CD4-positive, alpha-beta T cell treated with Interferon gamma for 1 hour (primary cell): ENCODE measurements around the gene ALKBH5.

Experiments
- DNase-seq: peaks from one replicate; pipeline ENCODE4 v3.0.0-alpha.2; 2020

Gene ALKBH5

DNA sequence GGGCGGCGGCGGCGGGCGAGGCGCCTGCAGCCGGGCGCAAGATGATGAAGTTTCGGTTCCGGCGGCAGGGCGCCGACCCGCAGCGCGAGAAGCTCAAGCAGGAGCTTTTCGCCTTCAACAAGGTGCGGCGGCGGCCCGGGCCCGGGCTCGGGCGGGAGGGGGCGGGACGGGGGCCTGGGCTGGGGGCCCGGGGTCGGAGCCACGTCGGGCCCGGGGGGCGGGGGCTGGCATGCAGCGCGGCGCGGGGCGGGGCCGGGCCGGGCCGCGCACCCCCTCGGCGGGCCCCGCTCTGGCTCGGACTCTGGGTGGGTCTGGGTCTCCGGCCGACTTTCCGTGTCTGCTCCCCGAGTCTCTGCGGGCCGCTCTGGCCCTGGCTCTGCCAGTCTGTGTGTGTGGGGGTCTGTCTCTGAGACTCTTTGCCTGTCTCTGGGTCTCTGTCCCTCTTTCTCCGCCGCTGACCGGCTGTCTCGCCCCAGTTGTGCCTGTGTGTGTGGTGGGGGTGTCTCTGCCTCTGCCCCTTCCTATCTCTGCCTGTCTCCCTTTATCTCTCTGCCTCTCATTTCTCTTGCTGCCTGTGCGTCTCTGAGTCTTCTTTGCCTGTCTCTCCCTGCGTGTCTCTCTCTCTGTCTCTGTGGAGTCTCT, 42.1 kb downstream of the ALKBH5 start:
- DNase-seq = no peak

DNA sequence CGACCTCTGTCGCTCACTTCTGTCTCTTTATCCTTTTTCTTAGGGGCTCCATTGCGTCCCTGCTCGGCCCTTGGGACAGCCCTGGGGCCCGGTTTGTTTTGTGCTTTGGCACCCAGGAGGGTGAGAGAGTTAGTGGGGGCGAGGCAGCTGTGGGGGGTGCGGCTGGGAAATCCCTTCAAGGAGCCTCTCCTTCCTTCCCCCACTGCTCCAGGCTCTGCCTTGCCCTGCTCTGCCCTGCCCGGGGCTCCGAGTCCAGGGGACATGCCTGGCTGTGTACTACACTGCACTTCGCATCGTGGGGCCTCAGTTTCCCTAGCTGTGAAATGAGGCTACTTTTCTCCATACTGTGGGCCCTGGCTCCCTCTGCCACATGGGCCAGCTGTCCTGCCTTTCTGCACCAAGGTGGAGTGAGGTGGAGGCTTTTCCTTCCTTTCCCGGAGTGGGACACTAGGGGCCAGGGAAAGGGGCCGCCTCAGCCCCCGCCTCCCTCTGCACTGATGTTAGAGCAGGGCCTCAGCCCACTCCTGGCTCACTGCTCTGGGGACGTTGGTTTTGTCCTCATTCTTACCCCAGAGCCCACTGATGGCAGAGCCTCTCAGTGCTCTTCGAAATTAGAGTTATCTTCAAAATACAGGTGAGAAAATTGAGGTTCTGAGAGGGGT, 42.8 kb downstream of the ALKBH5 start:
- DNase-seq = no peak

DNA sequence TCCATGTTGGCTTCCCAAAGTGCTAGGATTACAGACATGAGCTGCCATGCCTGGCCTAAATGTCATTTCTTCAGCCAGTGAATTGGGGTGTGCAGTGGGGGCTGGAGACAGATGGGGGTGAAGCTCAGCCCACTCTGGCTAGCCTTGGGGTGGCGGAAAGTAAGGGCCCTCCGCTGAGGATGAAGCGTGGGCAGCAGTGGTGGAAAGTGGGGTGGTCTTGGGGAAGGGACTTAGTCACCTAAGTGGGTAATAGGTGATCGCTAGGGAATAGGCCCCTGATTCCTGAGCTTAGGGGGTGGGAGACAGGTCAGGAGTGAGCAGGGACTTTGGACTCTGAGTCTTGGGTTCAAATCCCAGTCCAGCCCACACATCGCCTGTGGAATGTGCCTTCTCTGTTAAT, 44.0 kb downstream of the ALKBH5 start:
- no peak for DNase-seq

DNA sequence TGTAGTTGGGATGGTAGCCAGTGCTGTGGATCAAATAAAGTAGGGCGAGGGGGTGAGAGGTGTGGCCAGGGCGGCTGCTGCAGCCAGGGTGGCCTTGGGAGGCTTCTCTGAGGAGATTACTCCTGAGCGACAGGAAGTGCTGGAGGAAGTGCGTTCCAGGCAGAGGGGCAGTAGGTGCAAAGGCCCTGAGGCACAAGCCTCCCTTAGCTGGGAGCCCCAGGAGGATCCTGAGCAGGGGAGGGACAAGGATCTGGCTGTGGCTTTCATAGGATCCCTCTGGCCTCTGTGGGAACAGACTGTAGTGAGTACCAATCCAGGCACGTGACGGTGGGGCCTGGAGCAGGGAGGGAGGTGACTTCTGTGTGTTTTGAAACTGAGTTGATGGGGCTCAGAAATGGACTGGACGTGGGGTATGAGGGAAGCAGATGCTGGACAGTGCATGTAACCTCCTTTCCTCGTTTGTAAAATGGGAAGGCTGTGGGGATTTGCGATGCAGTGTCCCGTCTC, 44.6 kb downstream of the ALKBH5 start:
- DNase-seq = no peak

DNA sequence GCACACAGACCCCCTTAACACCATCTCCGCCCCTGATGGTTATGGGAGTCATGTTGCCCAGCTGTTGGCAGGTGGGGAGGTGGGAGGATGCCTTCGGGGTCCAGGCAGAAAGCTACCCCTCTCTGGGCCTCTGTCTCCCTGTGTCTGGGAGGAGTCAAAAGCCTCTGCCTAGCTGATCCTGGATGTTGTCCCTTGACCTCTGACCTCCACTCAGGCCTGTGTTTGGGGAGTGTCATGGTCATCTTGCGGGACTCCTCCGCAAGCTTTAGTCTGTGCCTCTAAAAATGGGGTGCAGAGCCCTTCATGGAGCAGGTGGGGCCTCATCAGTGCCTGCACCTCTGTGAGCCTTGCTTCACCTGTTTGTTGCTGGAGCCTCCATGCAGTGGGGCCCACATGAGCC, 45.6 kb downstream of the ALKBH5 start:
- no peak for DNase-seq

DNA sequence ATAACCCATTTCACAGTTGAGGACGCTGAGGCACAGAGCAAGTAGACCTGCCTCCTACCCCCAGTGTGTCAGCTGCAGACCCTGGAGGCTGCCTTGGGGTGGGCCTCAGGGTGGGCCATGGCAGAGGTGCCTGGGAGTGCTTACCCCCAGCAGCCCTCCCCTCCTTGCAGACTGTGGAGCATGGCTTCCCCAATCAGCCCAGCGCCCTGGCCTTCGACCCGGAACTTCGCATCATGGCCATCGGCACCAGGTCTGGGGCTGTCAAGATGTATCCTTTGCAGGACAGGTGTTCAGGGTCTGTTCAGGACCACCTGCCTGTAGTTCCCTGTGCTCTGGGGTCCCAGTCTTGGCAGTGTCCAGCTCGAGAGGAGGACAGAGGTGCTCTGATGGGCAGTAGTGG, 46.1 kb downstream of the ALKBH5 start:
- DNase-seq = no peak

DNA sequence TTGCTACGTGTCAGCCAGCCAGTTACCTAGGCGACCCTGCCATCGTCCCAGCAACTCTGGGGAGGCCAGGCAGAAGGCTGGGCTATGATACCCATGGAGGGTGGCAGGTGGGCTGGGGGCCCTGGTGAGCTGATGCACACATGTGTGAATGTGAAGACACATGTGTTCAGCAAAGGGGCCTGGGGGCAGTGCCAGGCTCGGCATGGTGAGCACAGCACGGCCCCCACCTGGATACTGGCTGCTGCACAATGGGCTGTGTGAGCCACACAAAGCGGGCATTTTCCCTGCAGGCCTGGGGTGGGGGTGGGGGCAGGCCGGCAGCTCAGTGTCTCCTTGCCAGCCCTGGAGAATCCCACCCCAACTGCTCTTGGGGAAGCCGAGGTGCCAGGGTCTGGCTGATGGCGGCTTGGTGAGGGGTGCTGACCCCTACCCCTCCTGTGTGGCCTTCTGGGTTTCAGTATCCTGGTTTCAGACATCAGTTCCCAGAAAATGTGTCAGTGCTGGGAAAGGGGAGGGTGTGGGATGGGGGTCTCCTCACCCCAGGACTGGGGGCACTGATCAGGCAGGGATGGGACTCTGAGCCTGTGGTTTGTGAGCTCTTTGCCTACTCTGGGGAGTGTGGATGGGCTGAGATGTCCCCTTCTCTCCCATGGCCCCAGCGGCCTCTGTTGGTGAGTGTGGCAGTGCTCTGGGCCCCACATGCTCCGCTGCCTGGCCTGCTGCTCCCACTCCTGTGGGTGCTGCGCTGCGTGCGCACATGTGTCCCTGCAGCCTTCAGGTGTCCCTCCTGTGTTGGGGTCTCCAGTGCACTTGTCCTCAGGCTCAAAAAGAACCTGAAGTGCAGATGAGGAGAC, 46.9 kb downstream of the ALKBH5 start:
- no peak for DNase-seq

DNA sequence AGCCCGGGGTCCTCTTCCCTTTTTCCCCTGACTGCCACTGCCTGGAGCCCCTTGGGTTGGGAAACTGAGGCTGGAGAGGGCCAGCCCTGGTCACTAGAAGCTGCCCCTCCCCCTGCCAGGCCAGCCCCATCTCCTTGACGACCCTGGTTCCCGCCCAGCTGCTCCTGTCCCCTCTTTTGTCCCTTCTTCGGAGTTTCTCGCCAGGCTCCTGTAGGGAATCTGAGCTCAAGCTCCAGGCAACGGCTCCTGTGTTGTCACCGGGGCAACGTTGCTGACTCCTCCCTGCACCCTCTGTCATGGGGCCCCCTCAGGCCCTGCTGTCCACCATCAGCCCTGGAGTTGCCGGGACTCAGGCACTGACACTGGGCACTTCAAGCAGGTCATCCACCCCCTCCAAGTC, 47.5 kb downstream of the ALKBH5 start:
- no peak for DNase-seq

DNA sequence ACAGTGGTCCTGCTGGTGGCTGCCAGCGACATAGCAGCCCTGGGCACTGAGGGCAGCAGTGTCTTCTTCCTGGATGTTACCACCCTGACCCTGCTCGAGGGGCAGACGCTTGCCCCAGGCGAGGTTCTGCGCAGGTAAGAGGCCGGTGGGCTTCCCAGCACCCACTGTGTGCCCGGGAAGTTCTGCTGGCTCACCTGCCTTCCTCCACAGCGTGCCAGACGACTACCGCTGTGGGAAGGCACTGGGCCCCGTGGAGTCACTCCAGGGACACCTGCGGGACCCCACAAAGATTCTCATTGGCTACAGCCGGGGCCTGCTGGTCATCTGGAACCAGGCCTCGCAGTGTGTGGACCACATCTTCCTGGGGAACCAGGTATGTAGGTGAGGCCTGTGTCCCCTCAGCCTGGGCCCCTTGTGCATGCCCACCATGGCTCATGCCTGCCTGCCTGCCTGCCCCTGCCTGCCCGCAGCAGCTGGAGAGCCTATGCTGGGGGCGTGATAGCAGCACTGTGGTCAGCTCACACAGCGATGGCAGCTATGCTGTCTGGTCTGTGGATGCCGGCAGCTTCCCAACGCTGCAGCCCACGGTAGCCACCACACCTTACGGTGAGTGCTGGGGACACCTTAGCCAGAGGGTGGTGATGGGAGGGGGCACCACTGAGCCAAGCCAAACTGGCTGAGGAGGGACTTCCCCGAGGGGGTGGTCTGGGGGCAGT, 50.3 kb downstream of the ALKBH5 start:
- no peak for DNase-seq

DNA sequence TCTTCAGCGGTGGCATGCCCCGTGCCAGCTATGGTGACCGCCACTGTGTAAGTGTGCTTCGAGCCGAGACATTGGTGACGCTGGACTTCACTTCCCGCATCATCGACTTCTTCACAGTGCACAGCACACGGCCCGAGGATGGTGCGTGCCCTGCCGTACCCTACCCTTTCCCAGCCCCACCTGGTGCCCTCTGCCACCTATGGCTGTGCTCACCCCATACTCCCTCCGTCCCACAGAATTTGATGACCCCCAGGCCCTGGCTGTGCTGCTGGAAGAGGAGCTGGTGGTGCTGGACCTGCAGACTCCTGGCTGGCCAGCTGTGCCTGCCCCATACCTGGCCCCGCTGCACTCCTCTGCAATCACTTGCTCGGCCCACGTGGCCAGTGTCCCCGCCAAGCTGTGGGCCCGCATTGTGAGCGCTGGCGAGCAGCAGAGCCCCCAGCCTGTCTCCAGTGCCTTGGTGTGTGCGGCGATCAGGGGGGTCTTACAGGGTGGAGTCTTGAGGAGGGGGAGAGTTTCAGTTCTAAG, 51.3 kb downstream of the ALKBH5 start:
- no peak for DNase-seq

DNA sequence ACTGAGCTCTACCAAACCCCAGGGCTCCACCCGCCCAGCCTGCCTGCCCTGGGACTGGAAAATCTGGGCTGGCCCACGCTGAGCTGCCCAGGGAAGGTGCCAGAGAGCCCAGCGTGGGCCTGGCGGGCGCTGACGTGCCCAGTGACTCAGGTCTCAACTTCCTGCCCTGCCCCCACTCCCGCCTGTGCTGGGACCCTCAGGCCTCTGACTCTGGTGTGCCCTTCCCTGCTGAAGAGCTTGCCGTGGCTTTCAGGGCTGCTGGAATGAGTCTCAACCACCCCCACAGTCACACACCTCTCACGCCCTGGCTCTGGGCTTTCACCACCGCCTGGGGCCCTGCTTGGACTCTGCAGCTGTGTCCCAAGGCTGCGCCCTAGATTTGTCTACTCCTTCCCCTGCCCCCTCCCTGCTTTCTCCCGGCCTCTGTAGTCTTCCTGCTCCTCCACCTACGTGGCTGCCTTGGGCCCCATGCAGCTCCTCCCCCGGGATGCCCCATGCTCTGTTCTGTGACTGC, 52.2 kb downstream of the ALKBH5 start:
- no peak for DNase-seq

DNA sequence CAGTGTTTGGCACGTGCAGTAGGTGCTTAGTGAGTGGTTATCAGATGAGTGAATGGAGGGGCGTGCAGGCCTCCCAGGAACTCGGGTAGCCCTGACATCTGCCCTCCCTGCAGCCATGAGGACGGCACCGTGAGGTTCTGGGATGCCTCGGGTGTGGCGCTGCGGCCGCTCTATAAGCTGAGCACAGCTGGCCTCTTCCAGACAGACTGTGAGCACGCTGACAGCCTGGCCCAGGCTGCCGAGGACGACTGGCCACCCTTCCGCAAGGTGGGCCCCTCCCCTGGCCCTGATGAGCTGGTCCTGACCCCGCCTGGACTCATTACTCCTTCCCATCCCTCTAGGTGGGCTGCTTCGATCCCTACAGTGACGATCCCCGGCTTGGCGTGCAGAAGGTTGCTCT, 52.9 kb downstream of the ALKBH5 start:
- no peak for DNase-seq

DNA sequence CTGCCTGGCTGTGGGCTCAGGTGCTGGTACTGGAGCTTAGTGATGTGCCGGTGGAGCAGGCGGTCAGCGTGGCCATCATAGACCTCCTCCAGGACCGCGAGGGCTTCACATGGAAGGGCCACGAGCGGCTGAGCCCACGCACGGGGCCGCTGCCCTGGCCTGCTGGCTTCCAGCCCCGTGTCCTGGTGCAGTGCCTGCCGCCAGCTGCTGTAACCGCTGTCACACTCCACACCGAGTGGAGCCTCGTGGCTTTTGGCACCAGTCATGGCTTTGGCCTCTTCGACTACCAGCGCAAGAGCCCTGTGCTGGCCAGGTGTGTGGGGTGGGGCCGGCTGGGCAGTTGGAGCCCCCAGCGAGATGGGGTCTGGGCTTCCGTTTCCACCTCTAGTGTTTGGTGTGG, 53.8 kb downstream of the ALKBH5 start:
- DNase-seq = no peak

DNA sequence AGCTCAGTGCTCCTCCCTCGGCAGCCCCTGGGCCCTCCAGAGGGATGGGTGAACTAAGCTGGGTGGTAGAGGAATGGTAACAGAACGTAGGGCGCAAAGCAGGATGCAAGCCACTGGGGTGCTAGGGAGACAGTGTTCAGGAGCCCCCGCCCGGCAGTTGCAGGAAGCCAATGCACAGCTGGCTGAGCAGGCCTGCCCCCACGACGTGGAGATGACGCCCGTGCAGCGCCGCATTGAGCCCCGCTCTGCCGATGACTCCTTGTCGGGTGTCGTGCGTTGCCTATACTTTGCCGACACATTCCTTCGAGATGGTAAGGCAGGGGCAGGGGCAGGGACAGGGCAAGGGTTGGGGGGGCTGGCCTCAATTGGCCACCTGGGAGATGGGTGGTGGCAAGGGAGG, 54.7 kb downstream of the ALKBH5 start:
- DNase-seq = no peak

DNA sequence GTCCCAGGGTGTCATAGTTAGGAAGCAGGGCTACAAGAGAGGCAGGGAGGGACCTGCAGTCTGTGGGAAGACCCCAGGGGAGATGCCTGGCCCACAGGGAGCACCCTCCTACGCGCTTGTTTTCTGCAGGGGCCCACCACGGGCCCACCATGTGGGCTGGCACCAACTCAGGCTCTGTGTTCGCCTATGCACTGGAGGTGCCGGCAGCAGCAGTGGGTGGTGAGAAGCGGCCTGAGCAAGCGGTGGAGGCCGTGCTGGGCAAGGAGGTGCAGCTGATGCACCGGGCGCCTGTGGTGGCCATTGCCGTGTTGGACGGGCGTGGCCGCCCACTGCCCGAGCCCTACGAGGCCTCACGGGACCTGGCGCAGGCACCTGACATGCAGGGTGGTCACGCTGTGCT, 56.8 kb downstream of the ALKBH5 start:
- no peak for DNase-seq

DNA sequence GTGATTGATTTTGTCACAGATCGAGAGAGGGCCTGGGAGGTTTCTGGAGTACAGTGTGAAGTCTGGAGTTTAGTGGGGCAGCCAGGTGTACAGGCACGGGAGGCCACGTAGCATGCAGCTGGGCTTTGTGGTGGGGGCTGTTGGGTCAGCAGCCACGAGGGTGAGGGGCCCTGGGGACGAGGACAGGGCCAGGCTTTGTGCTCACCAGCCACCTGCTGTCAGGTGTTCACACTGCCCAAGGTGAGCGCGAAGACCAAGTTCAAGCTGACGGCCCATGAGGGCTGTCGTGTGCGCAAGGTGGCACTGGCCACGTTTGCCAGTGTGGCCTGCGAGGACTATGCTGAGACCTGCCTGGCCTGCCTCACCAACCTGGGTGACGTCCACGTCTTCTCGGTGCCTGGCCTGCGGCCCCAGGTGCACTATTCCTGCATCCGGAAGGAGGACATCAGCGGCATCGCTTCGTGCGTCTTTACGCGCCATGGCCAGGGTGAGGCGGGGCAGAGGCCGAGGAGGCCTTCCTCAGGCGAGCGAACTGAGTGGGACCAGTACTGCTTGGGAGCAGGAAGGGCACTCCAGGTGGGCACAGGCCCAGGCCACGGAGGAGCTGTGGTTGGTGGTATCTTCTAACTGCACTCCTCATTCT, 57.7 kb downstream of the ALKBH5 start:
- no peak for DNase-seq

DNA sequence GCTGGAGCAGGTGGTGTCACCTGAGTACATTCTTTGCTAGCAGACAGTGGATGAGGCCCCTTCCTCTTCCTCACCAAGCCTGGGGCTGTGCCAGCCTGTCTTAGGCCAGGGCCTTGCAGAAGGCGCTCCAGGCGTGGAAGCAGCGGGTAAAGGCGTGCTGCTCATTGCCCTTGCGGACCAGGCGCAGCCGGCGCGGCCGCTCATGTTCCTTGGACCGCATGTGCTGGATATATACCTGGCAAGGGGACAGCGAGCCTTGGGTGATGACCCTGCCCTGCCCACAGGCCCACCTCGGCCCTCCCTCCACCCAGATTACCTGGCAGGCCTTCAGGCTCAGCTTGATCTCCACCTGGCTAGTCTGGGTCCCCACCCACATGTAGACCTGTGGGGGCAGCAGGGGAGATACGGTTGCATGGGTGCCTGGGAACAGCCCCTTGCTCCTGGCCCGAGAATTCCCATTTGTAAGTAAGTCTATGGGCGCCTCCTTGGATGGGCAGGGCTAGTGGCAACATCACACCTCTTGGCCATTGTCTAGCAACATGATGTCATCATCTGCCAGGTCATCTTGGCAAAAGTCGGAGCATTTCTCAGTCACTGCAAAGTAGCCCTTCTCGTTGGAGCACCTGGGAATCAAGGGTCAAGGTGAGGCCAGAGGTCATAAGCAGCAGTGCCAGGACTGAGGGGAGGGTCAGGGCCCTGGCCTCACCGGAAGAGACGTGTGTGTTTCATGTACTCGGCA, 61.6 kb downstream of the ALKBH5 start:
- DNase-seq = no peak

DNA sequence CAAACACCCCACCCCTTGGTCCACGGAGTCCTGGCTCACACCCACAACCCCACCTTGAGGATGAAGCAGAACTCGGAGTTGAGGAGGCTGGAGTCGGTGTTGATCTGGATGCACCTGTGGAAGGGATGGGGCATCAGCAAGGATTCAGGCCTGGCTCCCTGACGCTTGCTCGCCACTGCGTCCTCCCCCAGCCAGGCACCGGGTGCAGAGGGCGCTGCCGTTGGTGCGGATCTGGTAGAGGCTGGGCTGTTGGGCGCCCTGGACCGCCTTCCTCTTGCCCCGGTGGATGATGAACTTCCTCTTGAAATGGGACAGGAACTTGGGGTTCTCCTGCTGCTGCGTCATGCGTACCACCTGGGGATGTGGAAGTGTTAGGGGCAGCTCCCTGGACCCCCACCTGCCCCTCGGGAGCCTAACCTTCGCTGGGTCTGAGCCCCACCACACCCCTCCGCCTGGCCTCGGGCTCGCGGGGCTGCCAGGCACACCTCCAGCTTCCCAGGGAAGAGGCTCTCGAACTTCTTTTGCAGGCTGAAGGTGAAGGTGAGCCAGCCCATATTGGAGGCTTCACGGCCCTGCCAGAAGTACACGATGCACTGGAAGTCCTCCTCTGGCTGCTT, 62.6 kb downstream of the ALKBH5 start:
- no peak for DNase-seq

DNA sequence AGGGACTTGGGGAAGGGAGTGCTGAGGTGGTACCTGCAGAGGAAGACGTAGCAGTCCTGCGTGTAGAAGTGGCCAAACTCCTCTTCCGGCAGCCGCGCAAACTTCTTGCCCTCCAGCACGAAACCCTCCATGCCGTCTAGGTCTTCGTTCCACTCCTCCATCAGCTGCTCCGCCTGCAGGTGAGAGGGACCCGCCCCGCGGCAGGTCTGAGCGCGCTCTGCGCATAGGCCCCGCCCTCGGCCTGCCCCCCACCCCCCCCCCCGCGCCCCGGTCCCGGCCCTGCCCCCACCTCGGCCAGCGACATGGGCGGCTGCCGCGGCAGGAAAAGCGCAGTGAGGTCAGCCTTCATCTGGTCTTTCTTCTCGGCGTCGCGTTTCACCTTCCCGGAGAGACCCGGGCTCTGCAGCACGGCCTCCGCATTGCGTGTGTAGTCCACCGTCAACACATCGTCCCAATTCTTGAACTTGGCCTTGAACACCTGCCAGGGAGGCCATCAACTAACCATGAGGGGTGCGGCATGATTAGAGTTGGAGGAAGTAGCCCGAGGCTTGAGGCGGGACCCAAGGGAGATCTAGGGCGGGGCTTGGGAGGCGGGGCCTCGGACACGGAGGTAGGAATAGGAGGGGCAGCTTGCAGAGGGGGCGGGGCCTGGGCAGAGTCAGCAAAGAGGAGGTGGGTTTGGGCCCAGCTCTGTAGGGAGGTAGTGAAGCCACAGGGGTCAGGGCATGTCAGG, 63.4 kb downstream of the ALKBH5 start:
- DNase-seq = peak; percentile 41

DNA sequence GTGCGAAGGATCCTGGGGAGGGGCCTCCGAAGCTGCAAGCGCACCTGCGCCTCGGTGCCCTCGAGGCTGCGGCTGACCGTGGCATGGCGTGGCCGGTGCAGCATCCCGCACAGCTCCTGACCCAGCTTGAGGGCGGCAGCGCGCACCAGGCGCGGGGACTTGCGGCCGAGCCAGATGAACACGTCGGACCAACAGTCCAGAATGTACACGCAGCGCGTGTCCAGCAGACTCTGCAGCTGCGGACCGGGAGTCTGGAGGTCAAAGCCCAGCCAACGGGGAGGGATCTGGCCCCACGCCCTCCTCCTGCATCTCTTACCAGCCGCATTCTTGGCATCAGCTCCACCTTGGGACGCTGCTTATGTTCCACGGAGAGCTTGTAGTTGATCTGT, 64.0 kb downstream of the ALKBH5 start:
- DNase-seq = no peak
